GM12878 (cell line): ENCODE data around the gene PELI2.

ENCODE experiments used
- ASH2L ChIP-seq: fragments of 300-600, 200-600 bp; sonication (generic); IDR thresholded peaks from 2 replicates; pipeline ENCODE4 v1.6.1; 2017; ENCODE audit warnings: low read depth, mild to moderate bottlenecking, borderline replicate concordance
- CTCF ChIP-seq, 3 experiments: IDR thresholded peaks in 2 of 3; conservative IDR thresholded peaks in 1 of 3; 2 replicates each; pipeline ENCODE4 v1.5.1; 2011; ENCODE audit warnings: low read depth in 3 of 3, low read length in 3 of 3, mild to moderate bottlenecking in 3 of 3, control low read depth in 2 of 3, moderate library complexity in 2 of 3, inconsistent platforms in 1 of 3, mixed read lengths in 1 of 3; ENCODE audit not compliant: control insufficient read depth in 2 of 3, insufficient read depth in 1 of 3; ENCODE audit errors: extremely low read depth in 1 of 3
- KLF5 ChIP-seq: fragments of 450-650 bp; IDR thresholded peaks from 2 replicates; pipeline ENCODE4 v1.6.1; 2014; ENCODE audit warnings: mild to moderate bottlenecking; ENCODE audit not compliant: partially characterized antibody
- PAX5 ChIP-seq: IDR thresholded peaks from 2 replicates; pipeline ENCODE4 v1.6.1; 2011; ENCODE audit warnings: low read depth, low read length, borderline replicate concordance
- RCOR1 ChIP-seq: conservative IDR thresholded peaks from 2 replicates; pipeline ENCODE4 v1.6.1; 2012; ENCODE audit warnings: low read depth, low read length, improper control_type of control experiment
- TBL1XR1 ChIP-seq: IDR thresholded peaks from 2 replicates; pipeline ENCODE4 v1.6.1; 2012; ENCODE audit warnings: low read depth, low read length, improper control_type of control experiment
- ZZZ3 ChIP-seq: IDR thresholded peaks from 2 replicates; pipeline ENCODE4 v1.6.1; 2011; ENCODE audit warnings: low read depth; ENCODE audit not compliant: control insufficient read depth, insufficient read length

GRCh38 chr14:56342494-56342942 is 224.3 kb downstream of the PELI2 start:
- no peak for TF ChIP-seq ZZZ3
- TF ChIP-seq CTCF (IDR thresholded peaks at IDR 0.05 in 2 of 3, conservative IDR thresholded peaks at IDR 0.05 in 1 of 3; ENCODE audit: control insufficient read depth in 2 of 3, extremely low read depth in 1 of 3, insufficient read depth in 1 of 3, low read depth in 3 of 3, low read length in 3 of 3), result no peak
- no peak for TF ChIP-seq KLF5
- no peak for TF ChIP-seq TBL1XR1
- TF ChIP-seq ASH2L, result no peak
- no peak for TF ChIP-seq RCOR1
- TF ChIP-seq PAX5, result no peak
